Activated T-helper 9 cell treated with anti-CD3 and anti-CD28 coated beads, Interleukin-2, amount 50 U/mL, for 16 hours (primary cell): Measurements from ENCODE around the gene SND1.

ENCODE experiments used
- DNase-seq: peaks from one replicate; pipeline ENCODE4 v3.0.0-alpha.2; 2020; ENCODE audit warnings: low read depth

Gene SND1

DNA sequence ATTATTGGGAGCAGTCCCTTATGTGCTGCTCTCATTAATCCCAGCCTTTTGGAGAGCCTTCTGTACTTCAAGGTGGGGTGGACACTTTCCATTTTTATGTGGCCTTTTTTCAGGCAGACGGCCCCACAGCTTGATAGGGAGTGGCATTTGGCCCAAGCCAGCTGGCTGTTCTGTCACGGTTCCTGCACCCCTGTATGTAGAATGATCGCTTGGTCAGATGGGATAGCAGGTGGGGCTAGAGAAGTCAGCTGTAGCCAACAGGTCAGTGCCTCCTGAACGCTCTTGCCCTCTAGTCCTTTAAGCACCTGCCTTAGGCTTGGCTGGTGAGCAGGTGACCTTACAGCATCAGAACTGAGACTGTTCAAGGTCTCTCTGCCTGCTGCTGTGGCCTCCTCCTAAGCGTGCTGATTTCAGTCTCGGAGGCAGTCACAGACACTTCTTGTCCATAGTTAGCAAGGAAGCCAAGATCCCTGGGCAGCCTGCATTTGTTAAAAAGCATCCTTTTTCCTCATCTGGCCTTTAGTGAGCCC is 283.9 kb downstream of the SND1 start:
- DNase-seq: no peak

- DNase-seq: no peak
Observed at GRCh38 chr7:127937066-127937680, 285.2 kb downstream of the SND1 start.

DNA sequence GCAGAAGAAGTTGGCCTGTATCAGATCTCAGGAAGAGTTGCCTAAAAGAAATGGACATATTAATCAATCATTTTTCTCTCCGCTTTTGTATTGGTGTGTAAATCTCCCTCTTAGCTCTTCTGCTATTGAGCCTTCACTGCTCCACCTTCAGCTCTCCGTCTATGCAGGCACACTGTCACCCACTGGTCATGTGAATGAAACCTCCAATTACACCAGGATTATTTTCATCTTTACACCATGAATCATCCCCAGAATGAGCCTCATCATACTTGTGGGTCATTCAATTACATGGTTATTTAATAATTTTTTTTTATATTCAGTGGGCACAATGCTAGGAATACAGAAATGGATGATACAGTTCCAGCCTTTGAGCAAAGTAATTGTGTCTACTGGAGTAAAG is 286.6 kb downstream of the SND1 start:
- DNase-seq: no peak

GRCh38 chr7:127940381-127941160 is 288.6 kb downstream of the SND1 start:
- no peak for DNase-seq

DNA sequence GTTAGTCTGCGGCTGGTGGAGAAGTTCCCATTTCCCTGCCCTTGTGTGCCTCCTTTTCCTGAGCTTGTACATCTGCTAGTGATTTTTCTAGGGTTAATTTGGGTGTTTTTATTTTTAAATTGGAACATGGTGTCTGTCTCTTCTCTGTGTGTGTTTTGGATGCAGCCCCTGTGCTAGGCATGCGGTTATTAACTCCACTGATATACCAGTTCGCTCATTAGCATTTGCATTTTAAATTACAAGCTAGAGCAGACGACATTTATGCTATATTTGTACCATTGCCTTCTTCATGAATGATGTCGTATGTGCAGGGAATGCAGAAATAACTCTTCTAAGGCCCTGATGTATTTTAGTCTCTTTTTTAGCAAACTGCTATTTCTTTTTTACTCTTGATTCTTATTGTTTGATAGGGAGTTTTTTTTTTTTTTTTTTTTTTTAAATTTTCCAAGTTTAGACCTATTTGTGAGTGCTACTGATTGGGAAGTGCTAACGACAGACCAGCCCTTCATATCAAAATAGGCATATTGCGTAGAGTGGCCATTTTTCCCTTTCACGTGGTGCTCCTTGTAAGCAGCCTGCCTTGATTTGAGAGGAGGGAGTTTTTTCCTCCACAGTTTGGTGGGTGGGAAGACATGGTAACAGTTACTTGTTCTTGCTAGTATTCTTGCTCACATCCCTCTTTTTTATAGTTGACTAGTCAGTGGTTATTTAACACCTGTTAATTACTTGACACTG is 289.6 kb downstream of the SND1 start:
- DNase-seq: no peak

DNA sequence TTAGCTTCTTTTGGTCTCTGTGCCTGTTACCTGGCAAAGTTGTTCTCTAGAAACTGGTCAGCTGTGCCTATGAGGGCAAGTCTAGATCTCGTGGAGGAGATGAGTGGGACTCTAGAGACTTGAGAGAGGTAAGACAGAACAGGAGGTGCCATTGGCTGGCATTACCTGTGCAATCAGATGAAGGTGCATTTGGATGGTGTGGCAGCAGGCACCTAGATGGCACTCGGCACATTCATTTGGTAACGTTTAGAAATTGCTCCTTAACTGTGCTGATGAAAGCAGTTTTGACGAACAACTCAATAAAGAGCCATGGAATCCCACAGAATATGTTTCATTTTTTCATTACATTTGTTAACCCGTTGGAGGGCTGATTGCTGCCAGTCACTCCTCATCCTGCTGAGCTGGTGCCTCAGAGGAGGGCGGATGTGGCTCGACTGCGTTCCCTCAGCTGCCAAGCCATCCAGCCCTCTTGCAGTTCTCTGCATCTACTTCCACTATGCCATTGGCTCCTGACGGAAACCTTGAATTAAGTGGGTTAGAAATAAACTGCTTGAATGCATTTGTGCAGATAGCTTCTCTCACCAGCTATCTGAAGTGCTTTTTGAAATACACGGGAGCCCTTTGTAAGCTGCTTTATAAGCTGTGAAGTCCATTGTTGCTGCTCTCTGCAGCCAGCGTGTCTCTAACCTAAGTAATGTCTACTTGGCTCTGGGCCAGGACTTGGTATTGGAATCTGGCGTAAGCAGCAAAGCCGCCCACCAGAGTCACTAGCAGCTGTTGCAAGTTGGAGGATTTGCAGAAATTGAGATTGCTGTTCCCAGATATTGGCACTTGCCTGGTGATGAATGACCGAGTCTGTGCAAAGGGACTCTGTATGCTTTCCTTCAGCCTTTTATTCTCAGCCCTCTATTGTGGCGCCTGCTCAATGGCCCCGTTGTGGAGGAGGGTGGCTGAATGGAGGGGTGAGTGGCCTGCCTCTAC is 291.8 kb downstream of the SND1 start:
- DNase-seq: no peak

DNA sequence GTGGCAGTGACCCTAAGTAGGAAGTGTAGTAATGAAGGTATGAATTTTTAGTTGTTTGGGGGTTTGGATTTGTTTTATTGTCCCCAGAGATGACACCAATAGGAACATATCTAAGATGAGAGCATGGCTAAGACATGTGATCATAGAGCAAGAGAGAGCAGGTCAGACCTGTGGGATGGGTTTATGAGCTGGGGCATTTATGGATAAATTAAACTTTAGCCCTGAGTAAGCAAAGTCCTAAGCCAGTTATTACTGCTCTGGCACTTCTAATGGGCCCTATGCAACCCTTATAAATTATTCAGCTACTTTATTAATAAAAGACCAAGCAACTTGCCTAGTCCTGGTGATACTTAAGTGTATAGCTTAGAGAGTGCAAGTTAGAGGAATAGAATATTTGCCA is 294.1 kb downstream of the SND1 start:
- DNase-seq: no peak

DNA sequence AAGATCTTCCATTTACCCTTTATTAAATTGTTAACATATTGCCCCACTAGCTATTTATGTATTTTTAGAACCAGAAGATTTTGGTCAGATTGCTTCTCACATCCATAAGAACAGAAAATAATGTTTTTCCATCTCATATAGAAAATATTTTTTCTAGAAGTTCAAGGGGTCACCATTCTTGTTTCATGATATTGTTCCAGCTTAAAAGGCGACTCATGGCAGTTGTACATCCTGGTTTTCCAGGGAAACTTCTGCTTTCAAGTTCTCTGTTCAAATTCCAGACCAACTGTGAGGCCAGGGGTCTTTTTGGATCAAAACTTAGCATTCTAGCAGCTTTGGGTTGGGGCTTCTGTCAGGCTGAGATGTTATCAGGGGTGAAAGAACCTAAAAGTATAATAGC is 294.9 kb downstream of the SND1 start:
- no peak for DNase-seq

- no peak for DNase-seq
Observed at GRCh38 chr7:127948312-127948711, 296.3 kb downstream of the SND1 start.

DNA sequence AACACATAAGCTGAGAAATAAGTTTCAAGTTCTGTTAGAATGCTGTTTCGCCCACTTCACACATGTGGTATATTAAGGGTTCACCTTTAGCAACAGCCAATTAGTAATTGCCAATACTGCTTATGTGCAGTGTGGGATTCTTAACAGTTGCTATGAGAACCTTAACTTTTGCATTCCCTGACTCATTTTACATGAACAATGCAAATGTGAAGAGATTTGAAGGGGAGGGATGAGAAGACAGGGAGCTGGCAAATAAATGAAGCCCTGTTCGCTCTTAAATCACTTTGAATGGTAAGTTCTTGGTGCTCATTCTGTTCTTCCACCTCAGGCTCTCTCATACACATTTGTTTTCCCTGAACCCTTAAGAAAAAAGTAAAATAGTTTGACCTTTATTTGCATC is 296.9 kb downstream of the SND1 start:
- no peak for DNase-seq

GRCh38 chr7:127949769-127950222 is 297.8 kb downstream of the SND1 start:
- DNase-seq: no peak

DNA sequence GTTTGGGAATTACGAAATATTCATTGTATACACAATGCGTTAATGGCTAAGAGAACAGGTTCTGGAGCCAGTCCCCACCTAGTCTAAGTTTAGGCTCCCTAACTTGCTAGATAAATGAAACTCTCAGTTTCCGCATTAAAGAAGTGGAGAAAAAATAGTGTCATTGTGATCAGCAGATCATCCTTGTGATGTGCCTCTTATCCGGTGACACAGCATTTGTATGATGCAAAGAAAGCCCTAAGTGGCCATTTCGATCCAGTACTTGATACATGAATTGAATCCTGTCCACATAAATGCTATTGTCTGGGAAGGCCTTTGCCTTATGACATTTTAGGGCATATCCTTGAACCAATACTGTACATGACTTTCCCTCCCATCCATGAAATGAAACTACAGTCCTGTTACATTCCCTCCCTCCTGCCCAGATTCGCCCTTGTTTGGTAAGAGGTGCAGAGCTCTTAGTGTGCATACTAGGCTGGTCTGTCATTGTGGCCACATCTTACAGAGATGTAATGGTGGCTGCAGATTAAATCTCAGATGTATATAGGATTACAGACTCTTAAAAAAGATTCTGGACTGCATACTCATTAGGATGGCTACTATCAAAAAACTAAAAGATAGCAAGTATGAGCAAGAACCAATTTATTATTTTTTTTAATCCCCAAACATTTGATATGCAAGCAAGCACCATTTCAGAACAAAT is 298.4 kb downstream of the SND1 start:
- DNase-seq: no peak

DNA sequence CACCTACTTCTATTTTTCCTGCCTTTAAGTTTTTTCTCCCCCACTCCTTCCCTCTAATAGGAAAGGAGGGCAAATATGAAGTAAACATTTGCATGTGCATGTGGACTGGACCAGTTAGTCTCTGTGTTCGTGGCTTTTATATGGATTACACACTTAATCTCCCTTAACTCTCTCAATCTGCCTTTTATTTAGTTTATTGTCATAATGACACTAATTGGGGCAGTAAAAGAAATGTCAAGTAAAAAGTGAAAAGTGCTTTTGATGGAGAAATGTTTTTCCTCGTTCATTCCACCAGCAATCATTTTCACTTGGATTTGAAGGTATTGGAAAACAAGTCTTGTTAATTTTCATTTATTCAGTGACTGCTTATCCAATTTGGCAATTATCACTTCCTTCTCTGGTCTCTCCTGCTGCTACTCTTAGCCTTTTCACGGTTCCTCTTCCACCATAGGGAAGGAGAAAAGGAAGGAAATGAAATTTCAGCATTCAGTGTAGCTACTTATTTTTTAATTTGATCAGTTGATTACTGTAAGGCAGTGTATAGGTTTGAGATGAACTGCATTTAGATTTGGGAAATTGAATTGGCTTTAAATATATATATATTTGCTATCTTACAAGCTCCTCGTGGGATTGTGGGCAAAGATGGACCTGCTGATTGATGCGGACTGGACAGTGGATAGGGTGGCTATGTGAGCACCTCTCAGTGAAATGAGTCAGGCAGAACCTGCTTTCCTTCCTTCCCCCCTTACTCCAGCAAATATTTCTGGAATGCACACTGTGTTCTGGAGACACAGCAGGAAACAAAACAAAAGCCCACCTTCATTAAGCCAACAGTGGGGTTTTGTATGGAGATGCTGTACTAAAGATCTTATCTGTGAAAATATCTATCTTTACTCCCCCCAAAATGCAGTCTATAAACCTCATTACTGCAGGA is 301.7 kb downstream of the SND1 start:
- no peak for DNase-seq

- no peak for DNase-seq
Observed at GRCh38 chr7:127954357-127954748, 302.4 kb downstream of the SND1 start.

GRCh38 chr7:127955051-127955531 is 303.1 kb downstream of the SND1 start:
- no peak for DNase-seq

DNA sequence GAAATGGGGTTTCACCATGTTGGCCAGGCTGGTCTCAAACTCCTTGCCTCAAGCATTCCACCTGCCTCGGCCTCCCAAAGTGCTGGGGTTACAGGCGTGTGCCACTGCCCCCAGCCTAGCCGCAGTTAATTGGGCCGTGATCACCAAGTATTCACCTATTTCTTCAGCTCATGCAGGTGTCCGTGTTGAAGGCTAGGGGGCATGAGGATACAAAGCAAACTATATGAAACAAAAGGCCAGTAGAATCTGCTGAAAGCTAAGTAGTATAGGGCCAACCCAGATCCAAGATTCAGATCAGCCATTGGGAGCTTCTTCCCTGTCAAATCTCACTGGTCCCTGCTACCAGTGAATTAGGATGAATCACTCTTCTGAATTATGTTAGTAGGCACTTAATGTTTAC is 305.9 kb downstream of the SND1 start:
- DNase-seq: no peak

DNA sequence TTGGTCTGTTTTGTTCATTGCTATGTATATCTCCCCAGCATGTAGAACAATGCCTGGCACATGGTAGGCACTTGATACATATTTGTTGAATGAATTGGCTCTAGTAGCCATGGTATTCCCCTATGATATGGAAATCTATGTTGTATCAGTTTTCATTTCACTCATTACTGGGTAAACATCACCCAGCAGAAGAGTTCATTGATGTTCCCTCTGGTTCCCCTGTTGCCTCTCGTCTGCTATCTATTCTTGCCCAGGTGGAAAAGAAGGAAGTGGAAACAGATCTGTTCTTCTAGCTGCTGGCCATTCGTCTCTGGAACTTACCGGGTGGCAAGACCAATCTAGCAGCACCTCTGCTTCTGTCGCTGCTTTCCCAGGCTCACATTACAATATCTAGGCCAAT is 307.8 kb downstream of the SND1 start:
- DNase-seq: no peak

- no peak for DNase-seq
Observed at GRCh38 chr7:127961786-127962453, 309.9 kb downstream of the SND1 start.
